Activated T-cell treated with anti-CD3 and anti-CD28 coated beads for 1 hour (primary cell): ENCODE data around the gene DCXR.
"Not testable (repeated sequence)": the region's sequence is repeated elsewhere in the genome, so short reads cannot be mapped to it uniquely, and the experiment has no call there.

ENCODE experiments used
- DNase-seq: peaks from one replicate; pipeline ENCODE4 v3.0.0-alpha.2; 2020; ENCODE audit warnings: low read depth

The DCXR gene

GRCh38 chr17:82039695-82040299 is 2.3 kb upstream of the DCXR start:
- no peak for DNase-seq

GRCh38 chr17:82038796-82039409 is 1.4 kb upstream of the DCXR start:
- not testable (repeated sequence) for DNase-seq

DNA sequence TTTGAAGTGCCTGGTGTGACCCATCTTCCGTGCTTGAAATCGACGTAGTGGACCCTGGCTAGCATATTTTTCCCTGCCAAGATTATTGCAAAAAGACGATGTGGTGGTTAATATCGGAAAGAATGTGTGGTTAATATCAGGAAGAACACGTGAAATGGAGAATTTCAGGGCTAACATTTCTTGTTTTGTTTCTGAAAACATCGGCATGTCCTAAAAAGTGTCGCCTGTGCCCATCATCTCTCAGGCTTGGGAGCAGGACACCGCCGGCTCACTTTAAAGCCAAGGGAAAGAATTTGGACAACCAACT is 345 bp upstream of the DCXR start:
- DNase-seq, result no peak

- DNase-seq, result no peak
Observed at GRCh38 chr17:82036634-82037091, 834 bp downstream of the DCXR start.

- no peak for DNase-seq
Observed at GRCh38 chr17:82035956-82036633, 1.4 kb downstream of the DCXR start.

DNA sequence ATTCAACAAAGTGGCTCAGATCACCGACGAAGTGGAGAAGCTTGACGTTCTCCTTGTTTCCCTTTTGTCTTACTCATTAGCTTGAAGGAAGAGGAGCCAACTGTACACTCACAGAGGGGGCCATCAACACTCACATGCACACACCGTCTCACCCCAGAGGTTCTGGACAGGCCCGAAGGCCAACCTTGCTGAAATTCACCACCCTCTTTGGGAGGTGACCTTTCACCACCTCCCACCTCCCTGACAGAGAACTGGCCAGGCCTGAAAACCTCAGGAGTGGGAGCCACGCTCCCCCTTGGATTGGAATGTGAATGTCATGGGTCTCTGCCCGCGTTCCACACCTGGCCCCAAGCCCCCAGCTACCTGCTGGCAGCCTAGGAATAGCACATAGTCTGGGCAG is 2.0 kb downstream of the DCXR start:
- DNase-seq, result no peak

DNA sequence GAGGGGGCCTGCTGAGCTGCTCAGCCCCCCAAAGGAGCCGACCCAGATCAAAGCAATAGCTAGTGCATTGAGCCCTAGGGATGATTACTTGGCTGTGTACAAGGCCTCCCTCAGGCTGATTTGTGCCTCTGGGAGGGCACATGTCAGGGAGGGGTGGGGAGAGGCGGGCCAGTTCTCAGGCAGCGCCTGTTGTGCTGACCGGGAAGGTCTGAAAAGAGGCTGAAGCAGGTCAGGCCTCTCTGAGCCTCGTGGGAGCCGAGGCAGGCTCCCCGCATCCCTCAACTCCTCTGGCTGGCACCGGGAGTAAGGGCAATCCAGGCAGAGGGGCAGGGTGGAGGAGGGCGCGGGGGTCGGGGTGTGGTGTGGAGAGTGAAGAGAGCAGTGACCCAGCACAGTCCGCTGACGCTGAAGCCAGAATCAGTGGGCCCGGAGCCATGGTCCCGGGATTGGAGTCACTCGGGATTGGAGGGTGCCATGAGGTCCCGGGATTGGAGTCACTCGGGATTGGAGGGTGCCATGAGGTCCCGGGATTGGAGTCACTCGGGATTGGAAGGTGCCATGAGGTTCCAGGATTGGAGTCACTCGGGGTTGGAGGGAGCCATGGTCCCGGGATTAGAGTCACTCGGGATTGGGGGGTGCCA is 3.0 kb downstream of the DCXR start:
- no peak for DNase-seq

DNA sequence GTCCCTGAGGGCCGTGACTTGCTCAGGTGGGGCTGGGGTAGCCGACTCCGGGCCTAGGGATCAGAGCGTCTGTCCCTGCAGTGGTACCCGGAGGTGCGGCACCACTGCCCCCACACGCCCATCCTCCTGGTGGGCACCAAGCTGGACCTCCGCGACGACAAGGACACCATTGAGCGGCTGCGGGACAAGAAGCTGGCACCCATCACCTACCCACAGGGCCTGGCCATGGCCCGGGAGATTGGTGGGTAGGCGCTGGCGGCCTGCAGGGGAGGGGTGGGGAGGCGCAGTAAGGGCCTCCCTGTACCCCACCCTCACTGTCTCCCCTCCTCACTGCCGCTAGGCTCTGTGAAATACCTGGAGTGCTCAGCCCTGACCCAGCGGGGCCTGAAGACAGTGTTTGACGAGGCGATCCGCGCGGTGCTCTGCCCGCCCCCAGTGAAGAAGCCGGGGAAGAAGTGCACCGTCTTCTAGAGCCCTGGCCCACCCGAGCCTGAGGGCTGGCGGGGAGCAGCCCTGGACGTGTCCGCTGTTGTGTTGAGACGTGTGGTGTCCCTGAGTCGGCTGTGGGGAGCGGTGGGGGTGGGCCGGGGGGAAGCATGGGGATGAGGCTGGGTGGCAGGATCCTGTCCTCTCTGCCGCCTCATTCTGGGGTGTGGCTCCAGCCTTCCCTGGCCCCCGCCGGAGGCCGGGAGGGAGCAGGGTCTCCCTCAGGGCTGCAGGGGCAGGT is 4.0 kb downstream of the DCXR start:
- DNase-seq, result no peak

DNA sequence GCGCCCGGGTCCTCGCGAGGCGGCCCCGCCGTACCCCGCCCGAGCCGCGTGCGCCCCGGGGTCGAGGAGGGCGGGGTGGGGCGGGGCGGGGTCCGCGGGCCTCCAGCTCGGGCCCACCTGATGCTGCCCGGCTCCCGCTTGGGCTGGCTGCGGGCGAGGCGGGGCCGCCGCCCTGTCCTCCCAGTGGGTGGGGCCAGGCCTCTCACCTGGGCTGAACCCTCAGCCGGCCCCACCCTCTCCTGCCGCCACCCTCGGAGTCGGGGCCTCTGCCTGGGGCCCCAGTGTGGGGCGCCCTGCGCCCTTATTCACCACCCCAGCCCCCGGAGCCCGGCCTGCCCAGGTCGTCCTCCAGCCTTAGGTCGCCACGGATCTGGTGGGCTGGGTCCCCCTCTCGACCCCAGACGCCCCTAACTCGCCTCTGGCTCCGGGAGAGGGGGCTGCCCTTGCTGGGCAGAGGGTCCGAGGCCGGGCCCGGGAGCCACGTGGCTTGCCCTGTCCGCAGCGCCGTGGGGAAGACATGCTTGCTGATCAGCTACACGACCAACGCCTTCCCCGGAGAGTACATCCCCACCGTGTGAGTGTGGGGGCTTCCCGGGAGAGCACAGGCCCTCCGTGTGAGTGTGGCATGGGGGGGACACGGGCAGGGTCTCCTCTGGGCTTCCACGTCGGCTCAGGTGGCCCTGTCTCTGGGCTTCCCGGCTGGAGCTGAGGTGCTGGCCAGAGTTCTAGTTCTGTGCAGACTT is 5.4 kb downstream of the DCXR start:
- DNase-seq, result no peak

- no peak for DNase-seq
Observed at GRCh38 chr17:82031303-82031884, 6.1 kb downstream of the DCXR start, which contains the start of gene RAC3. TSS of gene RAC3 (plus strand) at chr17:82031678. CDS start at chr17:82031762, 84 bp downstream.

- DNase-seq, result peak; percentile 71
Observed at GRCh38 chr17:82030470-82031302, 6.8 kb downstream of the DCXR start.

DNA sequence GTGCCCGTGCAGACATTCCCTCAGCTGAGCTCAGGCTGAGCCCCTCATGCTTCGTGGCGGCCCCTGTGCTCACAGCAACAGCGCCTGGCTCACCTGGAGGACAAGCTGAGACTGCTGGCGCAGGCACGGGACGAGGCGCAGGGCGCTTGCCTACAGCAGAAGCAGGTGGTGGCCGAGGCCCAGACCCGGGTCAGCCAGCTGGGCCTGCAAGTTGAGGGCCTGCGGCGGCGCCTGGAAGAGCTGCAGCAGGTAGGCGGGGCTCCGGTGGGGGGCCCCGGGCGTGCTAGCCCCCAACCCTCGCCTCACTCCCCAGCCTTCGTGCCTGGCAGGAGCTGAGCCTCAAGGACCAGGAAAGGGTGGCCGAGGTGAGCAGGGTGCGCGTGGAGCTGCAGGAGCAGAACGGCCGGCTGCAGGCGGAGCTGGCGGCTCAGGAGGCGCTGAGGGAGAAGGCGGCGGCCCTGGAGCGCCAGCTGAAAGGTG is 7.5 kb downstream of the DCXR start:
- no peak for DNase-seq

DNA sequence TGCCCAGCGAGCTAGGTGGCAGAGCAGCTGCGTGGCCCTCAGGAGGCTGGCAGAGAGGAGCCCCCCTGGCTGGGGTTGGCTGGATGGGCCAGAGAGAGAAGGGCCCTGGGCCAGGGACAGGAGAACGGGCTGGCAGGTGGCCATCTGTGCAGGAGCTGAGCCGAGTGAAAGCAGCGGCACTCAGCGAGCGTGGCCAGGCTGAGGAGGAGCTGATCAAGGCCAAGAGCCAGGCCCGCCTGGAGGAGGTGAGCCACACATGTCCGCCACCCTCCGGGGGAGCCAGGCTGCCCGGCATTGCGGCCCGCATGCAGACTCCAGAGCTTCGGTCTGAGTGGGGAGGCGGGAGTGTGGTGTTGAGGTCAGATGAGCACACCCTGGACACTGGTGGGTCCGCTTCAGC is 8.1 kb downstream of the DCXR start:
- DNase-seq, result no peak

GRCh38 chr17:82028966-82029365 is 8.5 kb downstream of the DCXR start:
- no peak for DNase-seq

GRCh38 chr17:82028246-82028645 is 9.3 kb downstream of the DCXR start:
- no peak for DNase-seq

- no peak for DNase-seq
Observed at GRCh38 chr17:82025401-82026107, 11.9 kb downstream of the DCXR start.

DNA sequence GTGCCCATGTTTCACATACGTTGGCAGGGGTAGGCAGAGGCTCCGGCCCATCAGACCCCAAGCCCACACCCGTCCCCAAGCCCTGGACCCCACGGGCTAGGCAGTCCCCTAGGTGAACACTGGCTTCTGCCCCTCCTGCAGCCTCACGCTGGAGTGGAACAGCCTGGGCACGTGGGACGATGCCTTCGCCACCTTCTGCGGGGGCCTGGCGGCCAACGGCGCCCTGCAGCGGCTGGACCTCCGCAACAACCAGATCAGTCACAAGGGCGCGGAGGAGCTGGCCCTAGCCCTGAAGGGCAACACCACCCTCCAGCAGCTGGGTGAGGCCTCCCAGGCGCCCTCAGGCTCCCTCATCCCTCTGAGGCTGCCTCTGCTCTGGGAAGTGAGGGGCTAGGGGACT is 12.6 kb downstream of the DCXR start:
- no peak for DNase-seq

- no peak for DNase-seq
Observed at GRCh38 chr17:82023447-82024241, 13.9 kb downstream of the DCXR start.

GRCh38 chr17:82022981-82023446 is 14.5 kb downstream of the DCXR start, which contains the start of gene LRRC45:
TSS of gene LRRC45 (plus strand) at chr17:82023305. CDS start at chr17:82023644, 339 bp downstream.
- peak; percentile 99 for DNase-seq
